ENCODE results near the gene RYK.

RYK gene

GRCh38 chr3:134267996-134268395 is 17.3 kb upstream of the RYK start:
- no peak for TF ChIP-seq CTCF (IDR thresholded peaks at IDR 0.05; ENCODE audit: unreplicated experiment in 3 of 3)
- H3K27me3 Mint-ChIP-seq (ENCODE audit: low read depth): no peaks in the 10 kb centered on the region
- H3K36me3 Mint-ChIP-seq (ENCODE audit: low read depth): no peaks in the 10 kb centered on the region

GRCh38 chr3:134260987-134261386 is 10.3 kb upstream of the RYK start:
- Mint-ChIP-seq H3K27me3 (ENCODE audit: low read depth) (no peaks in the 10 kb centered on the region), H3K4me1 (no peaks in the 10 kb centered on the region), H3K27ac (no peak overlapping the region), H3K9me3 (no peaks in the 10 kb centered on the region), H3K36me3 (ENCODE audit: low read depth) (no peaks in the 10 kb centered on the region), H3K4me3 (no peak overlapping the region)
- TF ChIP-seq CTCF (IDR thresholded peaks at IDR 0.05; ENCODE audit: unreplicated experiment in 3 of 3): no peak

More at GRCh38 chr3:134267996-134268395, 17.3 kb upstream of the RYK start:
- Mint-ChIP-seq H3K9me3 (peaks cover 5% of the 10 kb centered on the region), H3K4me1 (peaks cover 5% of the 10 kb centered on the region), H3K4me3 (no peak overlapping the region), H3K27ac (no peak overlapping the region)

GRCh38 chr3:134258761-134259347 is 8.2 kb upstream of the RYK start:
- no peaks in the 10 kb centered on the region for H3K27me3 Mint-ChIP-seq (ENCODE audit: low read depth)
- no peak overlapping the region for H3K27ac Mint-ChIP-seq
- H3K4me1 Mint-ChIP-seq: no peaks in the 10 kb centered on the region
- no peak overlapping the region for H3K4me3 Mint-ChIP-seq
- no peaks in the 10 kb centered on the region for H3K36me3 Mint-ChIP-seq (ENCODE audit: low read depth)
- no peaks in the 10 kb centered on the region for H3K9me3 Mint-ChIP-seq
- no peak for TF ChIP-seq CTCF (IDR thresholded peaks at IDR 0.05; ENCODE audit: unreplicated experiment in 3 of 3)

- Mint-ChIP-seq H3K27me3 (ENCODE audit: low read depth) (no peaks in the 10 kb centered on the region), H3K4me3 (no peak overlapping the region), H3K9me3 (no peaks in the 10 kb centered on the region), H3K27ac (no peak overlapping the region), H3K4me1 (peaks cover 23% of the 10 kb centered on the region), H3K36me3 (ENCODE audit: low read depth) (no peaks in the 10 kb centered on the region)
- no peak for TF ChIP-seq CTCF (IDR thresholded peaks at IDR 0.05; ENCODE audit: unreplicated experiment in 3 of 3)
These were observed 4.7 kb upstream of the RYK start for GRCh38 chr3:134255404-134255803.

- peak overlapping the region; percentile 49 to 65 (median 58) for H3K4me3 Mint-ChIP-seq
- H3K27ac Mint-ChIP-seq: peak overlapping the region; percentile 16 to 66 (median 46)
These were observed 3.0 kb upstream of the RYK start for GRCh38 chr3:134253475-134254226.

More at GRCh38 chr3:134253475-134254226, 3.0 kb upstream of the RYK start:
- Mint-ChIP-seq H3K9me3 (no peaks in the 10 kb centered on the region), H3K36me3 (ENCODE audit: low read depth) (no peaks in the 10 kb centered on the region), H3K4me1 (peaks cover 37% of the 10 kb centered on the region), H3K27me3 (ENCODE audit: low read depth) (no peaks in the 10 kb centered on the region)
- no peak for TF ChIP-seq CTCF (IDR thresholded peaks at IDR 0.05; ENCODE audit: unreplicated experiment in 3 of 3)

Data from nephron (organoid).